DMS53 treated with DMSO at 0.1 percent for 48 hours (cell line): Measurements from ENCODE around the gene SSUH2.

ENCODE experiments used
- DNase-seq: peaks from one replicate; lab custom pipeline; 2025; ENCODE audit not compliant: unreplicated experiment; lab: John Stamatoyannopoulos, UW

SSUH2 gene

GRCh38 chr3:8642001-8642400, 2.6 kb downstream of the SSUH2 start:
- DNase-seq: no peak

DNA sequence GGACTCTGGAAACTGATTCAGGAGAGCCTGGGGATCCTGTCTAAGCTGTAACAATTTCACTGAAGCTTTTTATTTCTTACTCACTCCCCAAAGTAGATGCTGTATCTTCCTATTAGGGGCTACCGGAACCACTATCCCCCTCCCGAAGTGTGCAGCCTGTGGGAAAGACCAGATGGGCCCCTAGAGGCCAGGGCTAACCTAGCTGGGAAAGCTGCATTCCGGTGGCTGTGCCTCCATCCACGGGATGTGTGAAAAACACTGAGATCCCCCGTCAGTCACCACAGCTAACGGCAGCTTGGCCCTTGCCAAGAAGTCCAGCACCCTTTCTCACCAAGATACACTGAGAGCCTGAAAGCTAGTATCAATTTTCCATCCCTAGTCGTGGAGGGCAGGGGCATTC, 3.1 kb downstream of the SSUH2 start:
- no peak for DNase-seq

- DNase-seq: no peak
These were observed 4.4 kb downstream of the SSUH2 start for GRCh38 chr3:8640223-8640622.

GRCh38 chr3:8639659-8640000, 5.0 kb downstream of the SSUH2 start:
- DNase-seq: no peak

DNA sequence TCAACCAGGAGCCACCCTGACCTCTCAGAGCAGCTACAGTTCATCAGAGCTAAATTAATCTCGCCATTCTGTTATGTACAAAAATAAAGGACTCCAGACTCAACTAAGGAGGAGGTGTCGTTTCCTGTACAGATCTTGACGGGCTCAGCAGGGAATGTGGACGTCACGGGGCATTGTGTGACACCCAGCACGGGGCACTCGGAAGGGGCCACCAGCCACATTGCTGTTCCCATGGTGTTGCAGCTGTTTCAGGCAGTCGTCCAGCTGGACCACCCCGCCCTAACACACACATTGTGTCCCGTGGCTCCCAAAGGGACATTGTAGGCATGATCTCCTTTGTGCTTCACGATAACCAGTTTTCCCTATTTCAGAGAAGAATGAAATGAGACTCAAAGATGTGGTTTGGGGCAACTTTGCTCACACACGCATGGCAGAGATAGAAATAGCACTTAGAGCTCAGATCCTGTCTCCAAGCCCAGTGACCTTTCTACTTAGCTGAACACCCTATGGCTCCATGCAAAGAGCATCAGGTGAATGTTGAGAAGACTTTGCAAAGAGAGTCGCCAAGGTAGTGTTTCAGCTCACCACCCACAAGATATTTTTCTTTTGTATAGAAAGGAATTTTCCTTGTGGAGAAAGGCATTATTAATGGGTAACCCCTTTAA, 5.5 kb downstream of the SSUH2 start:
- no peak for DNase-seq

DNA sequence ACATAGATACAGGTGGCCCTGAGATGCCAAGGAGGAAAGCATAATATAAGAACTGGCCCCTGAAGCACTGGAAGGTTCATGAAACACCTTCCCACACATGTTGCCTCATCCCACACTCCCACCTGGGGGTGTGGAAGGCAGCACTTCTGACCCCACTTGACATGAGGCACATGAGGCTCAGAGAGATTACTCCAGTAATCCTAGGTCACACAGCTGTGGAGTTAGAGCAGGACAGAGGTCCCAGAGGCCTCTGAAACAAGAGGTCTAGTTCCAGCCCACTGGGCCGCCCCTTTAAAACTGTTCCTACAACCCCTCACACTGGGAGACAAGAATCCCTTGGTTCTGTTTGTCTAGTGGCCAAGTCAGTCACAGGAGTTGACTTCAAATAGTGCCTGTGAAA, 7.2 kb downstream of the SSUH2 start:
- no peak for DNase-seq

DNA sequence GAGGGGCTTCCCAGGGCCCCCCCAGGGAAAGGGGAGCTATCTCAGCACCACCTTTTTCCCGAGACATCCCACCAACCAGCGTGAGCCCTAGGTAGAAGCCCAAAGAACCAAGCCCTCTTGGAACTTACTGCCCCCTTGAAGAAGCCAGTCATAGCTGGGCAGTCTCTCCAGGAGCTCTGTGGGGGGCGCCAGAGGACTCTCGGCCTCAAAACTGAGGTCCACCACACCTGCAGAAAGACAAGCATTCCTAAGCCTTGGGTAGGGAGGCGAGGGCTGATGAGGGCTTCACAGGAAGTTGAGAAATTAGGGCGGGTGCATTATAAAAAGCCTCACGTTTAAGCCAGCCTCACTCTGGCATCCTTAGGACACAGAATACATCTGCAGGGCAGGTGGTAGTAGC, 9.0 kb downstream of the SSUH2 start:
- DNase-seq: no peak

DNA sequence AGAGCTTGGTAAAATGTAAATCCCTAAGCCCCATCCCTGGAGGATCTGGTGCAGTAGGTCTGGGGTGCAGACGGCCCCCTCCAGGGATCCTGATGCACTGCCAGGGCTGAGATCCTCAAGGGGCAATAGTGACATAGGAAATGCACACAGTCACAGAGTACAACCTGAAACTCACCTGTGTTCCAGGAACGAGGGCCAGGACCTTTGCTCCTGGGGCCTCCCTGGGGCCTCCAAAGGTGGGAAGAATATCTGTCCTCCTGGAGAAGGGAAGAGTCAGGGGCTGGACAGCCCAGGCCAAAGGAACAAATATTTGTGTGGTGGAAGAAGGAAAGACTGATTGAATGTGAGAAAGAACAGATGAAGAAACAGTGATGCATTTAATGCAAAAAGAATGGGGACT, 9.5 kb downstream of the SSUH2 start:
- DNase-seq: no peak

GRCh38 chr3:8632402-8633237, 12.0 kb downstream of the SSUH2 start:
- DNase-seq: no peak

DNA sequence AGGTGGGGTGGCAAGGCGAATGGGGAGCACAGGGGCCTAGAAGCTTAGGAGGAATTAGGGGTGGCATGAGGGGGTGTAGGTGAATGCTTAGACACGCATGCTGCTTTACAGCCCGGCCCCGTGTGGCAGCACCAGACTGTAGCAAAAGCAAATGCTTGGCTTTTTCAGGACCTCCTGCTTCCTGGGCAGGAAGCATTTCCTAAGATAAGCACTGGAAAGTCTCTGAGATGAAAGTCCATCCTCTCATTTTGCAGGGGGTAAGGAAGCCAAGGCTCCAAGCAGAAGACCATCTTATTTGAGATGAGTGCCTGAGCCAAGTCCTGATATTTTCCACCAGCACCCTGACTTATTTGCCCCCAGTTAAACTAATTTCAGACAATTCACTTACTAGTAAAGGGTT, 12.9 kb downstream of the SSUH2 start:
- DNase-seq: no peak

DNA sequence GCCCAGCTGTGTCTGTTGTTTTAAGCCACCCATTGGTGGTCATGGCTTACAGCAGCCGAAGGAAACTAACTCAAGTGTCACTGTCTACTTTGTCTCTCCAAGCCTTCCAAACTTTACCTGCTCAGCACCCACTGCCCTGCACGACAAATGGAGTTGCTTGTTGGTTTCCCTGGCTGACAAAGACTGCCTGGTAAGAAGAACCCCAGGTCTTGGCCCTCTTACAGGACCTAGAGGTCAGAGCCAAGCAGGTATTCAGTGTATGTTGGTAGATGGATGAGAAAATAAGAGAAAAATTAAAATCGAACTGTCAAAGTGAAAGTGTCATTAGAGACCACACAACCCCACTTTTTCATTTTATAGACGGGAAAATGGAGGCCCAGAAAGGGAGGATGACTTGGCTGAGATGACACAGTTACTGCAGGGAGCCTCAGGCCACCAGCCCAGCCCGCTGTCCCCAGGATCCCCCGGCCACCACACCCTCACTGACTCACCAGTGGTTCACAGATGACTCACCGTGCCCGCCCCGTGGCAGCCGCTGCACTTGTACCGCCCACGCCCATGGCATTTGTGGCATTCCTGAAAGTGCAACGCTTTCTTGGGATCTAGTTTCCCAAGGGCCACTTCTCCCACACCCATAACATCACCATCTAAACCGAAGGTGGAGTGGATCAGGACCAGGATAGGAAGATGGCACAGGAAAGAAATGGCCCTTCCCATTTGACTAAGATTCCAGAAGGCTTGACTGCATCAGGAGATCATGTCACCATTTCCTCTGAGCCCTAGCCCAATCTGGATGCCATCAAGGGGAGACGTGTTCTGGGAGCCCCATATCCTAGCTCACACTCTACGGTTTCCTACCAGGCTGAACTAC, 15.2 kb downstream of the SSUH2 start:
- DNase-seq: no peak

DNA sequence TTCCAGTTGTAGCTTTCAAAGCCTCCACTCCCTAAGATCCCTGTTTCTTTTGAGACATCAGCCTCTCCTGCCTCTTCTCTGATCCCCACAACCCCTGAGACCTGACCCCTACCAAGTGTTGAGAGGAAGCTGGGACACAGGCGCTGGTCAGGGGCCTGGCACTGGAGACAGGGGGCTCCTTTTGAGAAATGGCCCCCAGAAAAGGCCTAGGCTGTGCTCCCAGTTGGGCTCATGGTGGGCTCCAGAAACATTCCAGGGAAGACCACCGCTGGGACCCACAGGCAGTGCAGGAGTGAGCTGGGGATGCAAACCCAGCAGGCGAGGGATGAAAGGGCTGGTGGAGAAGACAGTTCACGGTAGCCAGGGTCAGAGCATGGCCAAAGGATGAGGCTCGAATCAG, 16.6 kb downstream of the SSUH2 start:
- no peak for DNase-seq

DNA sequence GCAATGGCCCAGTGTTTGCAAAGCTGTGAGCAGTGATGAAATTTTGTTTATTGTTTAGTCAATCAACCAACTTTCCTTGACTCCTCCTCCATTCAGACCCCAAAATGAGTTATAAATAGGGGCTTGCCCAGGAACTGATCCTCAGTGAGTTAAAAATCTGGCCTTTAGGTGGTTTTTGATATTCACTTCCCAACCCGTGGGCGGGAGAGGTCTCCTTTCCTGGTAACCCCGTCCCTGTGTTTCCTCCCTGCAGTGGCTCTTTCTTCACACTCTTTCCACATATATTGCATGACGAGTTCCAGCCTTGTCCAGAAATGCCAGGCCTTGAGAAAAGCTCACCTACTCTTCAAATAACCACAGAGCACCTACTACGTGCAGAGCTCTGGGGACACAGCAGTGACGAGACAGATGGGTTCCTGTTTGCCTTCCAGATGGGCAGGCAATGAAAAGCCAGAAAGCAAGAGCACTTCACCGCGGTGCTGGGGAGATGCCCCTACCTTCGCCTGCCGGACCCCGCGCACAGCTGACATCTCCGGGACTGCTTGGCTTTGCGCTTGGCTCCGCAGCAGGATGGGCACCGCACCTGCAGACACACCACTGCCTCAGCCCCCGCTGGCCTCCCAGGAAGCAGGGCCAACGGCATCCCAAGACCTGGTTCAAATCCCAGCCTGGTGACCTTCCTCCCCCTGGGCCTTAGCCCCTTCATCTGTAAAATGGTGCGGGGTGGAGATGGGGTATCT, 17.2 kb downstream of the SSUH2 start:
- DNase-seq: no peak

DNA sequence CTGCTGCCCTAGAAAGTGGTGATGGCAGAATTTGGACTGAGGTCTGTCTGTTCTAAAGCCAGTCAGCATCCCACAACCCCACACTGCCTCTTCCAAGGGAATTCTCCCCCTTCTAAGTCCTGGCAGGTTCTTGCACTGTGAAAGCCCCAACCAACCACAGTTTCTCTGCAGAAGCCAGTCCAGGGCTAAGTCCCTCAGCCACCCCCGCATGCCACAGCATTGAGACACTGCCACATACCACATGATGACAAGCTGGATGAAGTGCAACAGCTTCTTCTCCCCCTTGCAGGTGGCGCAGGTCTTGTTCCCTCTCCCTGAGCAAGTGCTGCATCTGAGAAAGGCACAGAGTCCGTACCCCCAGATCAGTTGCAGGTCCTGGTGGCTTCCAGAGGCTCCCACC, 18.6 kb downstream of the SSUH2 start:
- no peak for DNase-seq

GRCh38 chr3:8624612-8625011, 20.0 kb downstream of the SSUH2 start:
- DNase-seq: no peak

- no peak for DNase-seq
These were observed 20.9 kb downstream of the SSUH2 start for GRCh38 chr3:8623741-8624140.

DNA sequence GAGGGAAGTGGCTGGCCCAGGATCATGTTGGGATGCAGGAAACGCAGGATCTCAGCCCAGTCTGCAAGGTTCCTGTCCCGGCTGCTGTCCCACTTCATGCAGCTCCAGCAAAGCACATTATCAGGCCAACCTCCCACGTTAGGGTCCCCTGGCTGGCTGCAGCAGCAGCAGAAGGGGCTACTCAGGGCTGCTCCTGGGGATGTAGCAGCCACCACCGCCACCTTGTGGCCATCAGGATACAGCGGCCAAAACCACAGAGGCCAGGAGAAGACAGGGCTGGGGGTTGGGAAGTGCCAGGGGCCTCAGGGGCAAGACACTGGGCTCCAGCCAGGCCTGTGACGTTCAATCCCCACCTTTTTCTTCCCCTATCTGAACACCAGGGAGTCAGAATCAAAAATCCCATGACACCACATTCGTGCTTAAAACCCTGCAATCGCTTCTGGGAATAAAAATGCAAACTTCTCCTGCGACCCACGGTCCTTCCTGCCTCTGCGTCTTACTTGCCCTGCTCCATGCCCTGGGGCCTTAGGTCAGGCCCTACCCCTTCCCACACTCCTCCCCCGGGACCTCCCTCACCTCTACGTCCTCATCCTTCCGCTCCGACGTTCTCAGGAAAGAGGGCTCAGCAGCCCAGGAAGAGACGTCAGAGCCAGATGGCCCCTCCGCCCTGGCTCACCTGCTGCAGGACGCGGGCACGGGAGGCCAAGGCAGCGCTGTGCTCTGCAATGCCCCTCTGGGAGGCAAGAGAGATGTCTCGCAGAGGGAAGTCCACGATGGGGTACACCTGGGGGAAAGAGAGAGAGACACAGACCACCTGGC, 21.5 kb downstream of the SSUH2 start:
- DNase-seq: no peak

DNA sequence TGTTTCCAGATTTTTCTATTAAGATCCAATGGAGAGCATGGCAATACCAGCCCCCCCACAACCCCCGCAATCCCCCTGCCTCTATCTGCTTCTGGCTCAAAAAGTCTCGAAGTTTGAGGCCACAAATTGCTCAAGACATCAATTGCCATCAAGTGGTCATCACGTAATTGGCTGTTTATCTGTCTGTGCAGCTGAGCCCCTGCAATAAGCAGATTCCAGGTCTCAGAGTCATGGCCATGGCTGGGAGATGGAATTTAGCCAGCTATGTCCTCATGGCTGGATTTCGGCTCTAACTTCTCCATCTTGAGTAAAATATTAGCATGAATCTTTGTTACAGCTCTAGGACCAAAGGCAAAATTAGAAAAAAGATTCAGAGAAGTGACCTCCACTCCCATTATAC, 22.7 kb downstream of the SSUH2 start:
- no peak for DNase-seq

DNA sequence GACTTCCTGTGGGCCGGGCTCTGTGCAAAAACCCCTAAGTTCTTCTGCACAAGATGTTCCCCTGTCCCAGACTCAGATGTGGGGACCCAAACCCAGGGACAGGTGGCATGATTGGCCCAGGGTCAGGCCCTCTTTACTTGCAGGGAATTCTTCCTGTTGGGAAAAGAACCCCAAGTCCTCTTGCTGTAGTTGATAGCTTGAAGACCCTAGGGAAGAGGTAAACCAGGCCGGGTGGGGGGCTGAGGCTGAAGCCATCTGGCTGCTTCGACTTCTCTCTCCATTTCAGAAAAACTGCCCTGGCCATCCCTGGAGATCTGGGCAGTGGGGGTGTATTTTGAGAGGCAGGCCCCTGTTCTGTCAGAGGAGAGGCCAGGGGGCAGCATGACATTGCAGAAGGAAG, 23.5 kb downstream of the SSUH2 start:
- no peak for DNase-seq

DNA sequence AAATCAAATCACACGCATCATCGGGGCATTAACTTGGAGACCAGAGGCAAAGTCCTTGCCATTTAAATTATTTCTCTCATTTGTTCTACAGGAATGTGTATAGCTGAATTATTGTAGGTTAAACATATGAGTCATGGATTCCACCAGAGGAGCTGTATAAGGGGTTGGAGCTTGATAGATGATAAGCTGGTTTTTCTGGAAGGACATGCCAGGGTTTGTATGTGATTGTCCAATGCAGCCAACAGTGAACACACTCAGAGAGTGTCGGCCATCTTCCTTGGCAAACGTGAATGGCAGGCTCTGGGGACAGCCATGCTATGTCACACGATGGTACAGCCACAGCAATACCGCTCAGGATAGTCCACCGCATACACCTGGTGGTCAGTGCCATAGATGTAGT, 25.1 kb downstream of the SSUH2 start:
- no peak for DNase-seq
